Liver (tissue), 3 donors: Measurements from ENCODE around the gene HLA-G.
A peak's percentile ranks its signal among the peaks of the same experiment; 100 is the strongest.

ENCODE experiments used
- FOXA1 ChIP-seq: IDR thresholded peaks from 2 replicates; pipeline ENCODE4 v1.6.1; 2016; ENCODE audit warnings: antibody characterized with exemption
- JUND ChIP-seq, 2 donors: IDR thresholded peaks; 2 replicates each; pipeline ENCODE4 v1.6.1; 2016; ENCODE audit warnings: antibody characterized with exemption in 2 of 2
- RAD21 ChIP-seq, 2 donors: IDR thresholded peaks; 2 replicates each; pipeline ENCODE4 v1.6.1; 2016; ENCODE audit warnings: antibody characterized with exemption in 2 of 2, mild to moderate bottlenecking in 2 of 2
- RXRA ChIP-seq, 2 donors: IDR thresholded peaks; 2 replicates each; pipeline ENCODE4 v1.6.1; 2017 to 2018; ENCODE audit warnings: antibody characterized with exemption in 2 of 2, mild to moderate bottlenecking in 1 of 2
- SP1 ChIP-seq: IDR thresholded peaks from 2 replicates; pipeline ENCODE4 v1.6.1; 2018; ENCODE audit warnings: antibody characterized with exemption, mild to moderate bottlenecking
- TAF1 ChIP-seq: conservative IDR thresholded peaks from 2 replicates; pipeline ENCODE4 v1.6.1; 2016; ENCODE audit warnings: antibody characterized with exemption, mild to moderate bottlenecking
- YY1 ChIP-seq: IDR thresholded peaks from 2 replicates; pipeline ENCODE4 v1.6.1; 2016; ENCODE audit warnings: antibody characterized with exemption, mild to moderate bottlenecking
- TF ChIP-seq, protein P1 (sequence below): IDR thresholded peaks from 2 replicates; pipeline ENCODE4 v1.6.1; 2016; ENCODE audit warnings: antibody characterized with exemption
- TF ChIP-seq, protein P2 (sequence below): fragments of 150-350 bp; IDR thresholded peaks from 2 replicates; pipeline ENCODE4 v1.5.1; 2017; ENCODE audit warnings: improper control_type of control experiment, low read depth, low read length; ENCODE audit not compliant: missing input control
- TF ChIP-seq, protein P3 (sequence below): IDR thresholded peaks from 2 replicates; pipeline ENCODE4 v1.6.1; 2016; ENCODE audit warnings: antibody characterized with exemption, mild to moderate bottlenecking
- TF ChIP-seq, protein P4 (sequence below): IDR thresholded peaks from 2 replicates; pipeline ENCODE4 v1.6.1; 2016; ENCODE audit warnings: antibody characterized with exemption
- TF ChIP-seq, protein P5 (sequence below): IDR thresholded peaks from 2 replicates; pipeline ENCODE4 v1.6.1; 2016; ENCODE audit warnings: antibody characterized with exemption
- donor health status: healthy.
- donor health status: healthy.

DNA sequence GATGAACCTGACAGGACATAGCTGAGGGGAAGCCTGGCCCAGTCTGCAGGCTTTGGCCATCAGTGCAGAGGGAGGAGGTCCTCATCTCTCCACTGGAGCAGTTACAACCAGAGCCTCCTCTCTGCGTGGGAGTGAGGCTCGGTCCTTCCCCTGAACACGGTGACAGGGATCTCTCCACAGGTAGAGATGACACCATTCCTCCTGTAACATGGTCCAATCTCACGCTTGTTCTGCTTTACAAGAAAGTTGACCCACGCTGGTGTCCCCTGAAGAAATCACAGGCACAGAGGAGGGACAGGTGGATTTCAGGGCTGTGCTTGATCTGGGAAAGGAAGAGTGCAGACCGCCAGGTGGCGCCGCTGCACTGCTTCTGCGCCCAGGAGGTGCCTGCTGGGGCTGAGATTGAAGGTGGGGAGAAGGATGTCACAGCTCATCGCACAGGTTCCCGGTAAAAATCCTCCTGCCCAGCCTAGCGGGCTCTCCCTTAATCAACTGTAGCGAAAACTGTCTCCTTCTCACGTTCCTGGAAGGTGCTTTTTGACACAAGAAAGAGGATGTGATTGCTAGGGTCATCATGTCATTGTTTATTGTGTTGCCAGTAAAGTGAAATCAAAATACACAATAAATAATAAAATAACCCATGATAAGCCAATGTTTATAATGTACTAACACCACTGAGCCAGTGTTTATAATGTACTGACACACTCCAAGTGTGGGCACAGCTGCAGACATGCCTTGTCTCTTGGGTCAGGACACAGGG, 20.4 kb downstream of the HLA-G start:
- no peak for TF ChIP-seq JUND (IDR thresholded peaks at IDR 0.05)
- no peak for TF ChIP-seq YY1
- TF ChIP-seq, protein P1, sequence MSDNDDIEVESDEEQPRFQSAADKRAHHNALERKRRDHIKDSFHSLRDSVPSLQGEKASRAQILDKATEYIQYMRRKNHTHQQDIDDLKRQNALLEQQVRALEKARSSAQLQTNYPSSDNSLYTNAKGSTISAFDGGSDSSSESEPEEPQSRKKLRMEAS: no peak
- TF ChIP-seq, protein P2, sequence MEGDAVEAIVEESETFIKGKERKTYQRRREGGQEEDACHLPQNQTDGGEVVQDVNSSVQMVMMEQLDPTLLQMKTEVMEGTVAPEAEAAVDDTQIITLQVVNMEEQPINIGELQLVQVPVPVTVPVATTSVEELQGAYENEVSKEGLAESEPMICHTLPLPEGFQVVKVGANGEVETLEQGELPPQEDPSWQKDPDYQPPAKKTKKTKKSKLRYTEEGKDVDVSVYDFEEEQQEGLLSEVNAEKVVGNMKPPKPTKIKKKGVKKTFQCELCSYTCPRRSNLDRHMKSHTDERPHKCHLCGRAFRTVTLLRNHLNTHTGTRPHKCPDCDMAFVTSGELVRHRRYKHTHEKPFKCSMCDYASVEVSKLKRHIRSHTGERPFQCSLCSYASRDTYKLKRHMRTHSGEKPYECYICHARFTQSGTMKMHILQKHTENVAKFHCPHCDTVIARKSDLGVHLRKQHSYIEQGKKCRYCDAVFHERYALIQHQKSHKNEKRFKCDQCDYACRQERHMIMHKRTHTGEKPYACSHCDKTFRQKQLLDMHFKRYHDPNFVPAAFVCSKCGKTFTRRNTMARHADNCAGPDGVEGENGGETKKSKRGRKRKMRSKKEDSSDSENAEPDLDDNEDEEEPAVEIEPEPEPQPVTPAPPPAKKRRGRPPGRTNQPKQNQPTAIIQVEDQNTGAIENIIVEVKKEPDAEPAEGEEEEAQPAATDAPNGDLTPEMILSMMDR: peak; percentile 90
- no peak for TF ChIP-seq RXRA (IDR thresholded peaks at IDR 0.05)
- no peak for TF ChIP-seq FOXA1
- TF ChIP-seq TAF1: no peak
- no peak for TF ChIP-seq SP1
- TF ChIP-seq, protein P3, sequence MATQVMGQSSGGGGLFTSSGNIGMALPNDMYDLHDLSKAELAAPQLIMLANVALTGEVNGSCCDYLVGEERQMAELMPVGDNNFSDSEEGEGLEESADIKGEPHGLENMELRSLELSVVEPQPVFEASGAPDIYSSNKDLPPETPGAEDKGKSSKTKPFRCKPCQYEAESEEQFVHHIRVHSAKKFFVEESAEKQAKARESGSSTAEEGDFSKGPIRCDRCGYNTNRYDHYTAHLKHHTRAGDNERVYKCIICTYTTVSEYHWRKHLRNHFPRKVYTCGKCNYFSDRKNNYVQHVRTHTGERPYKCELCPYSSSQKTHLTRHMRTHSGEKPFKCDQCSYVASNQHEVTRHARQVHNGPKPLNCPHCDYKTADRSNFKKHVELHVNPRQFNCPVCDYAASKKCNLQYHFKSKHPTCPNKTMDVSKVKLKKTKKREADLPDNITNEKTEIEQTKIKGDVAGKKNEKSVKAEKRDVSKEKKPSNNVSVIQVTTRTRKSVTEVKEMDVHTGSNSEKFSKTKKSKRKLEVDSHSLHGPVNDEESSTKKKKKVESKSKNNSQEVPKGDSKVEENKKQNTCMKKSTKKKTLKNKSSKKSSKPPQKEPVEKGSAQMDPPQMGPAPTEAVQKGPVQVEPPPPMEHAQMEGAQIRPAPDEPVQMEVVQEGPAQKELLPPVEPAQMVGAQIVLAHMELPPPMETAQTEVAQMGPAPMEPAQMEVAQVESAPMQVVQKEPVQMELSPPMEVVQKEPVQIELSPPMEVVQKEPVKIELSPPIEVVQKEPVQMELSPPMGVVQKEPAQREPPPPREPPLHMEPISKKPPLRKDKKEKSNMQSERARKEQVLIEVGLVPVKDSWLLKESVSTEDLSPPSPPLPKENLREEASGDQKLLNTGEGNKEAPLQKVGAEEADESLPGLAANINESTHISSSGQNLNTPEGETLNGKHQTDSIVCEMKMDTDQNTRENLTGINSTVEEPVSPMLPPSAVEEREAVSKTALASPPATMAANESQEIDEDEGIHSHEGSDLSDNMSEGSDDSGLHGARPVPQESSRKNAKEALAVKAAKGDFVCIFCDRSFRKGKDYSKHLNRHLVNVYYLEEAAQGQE: no peak
- peak; percentile 100 for TF ChIP-seq RAD21 (IDR thresholded peaks at IDR 0.05)
- TF ChIP-seq, protein P4, sequence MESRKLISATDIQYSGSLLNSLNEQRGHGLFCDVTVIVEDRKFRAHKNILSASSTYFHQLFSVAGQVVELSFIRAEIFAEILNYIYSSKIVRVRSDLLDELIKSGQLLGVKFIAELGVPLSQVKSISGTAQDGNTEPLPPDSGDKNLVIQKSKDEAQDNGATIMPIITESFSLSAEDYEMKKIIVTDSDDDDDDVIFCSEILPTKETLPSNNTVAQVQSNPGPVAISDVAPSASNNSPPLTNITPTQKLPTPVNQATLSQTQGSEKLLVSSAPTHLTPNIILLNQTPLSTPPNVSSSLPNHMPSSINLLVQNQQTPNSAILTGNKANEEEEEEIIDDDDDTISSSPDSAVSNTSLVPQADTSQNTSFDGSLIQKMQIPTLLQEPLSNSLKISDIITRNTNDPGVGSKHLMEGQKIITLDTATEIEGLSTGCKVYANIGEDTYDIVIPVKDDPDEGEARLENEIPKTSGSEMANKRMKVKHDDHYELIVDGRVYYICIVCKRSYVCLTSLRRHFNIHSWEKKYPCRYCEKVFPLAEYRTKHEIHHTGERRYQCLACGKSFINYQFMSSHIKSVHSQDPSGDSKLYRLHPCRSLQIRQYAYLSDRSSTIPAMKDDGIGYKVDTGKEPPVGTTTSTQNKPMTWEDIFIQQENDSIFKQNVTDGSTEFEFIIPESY: no peak
- TF ChIP-seq, protein P5, sequence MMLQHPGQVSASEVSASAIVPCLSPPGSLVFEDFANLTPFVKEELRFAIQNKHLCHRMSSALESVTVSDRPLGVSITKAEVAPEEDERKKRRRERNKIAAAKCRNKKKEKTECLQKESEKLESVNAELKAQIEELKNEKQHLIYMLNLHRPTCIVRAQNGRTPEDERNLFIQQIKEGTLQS: no peak
